ENCODE results near the gene MTCH2.
"Not testable (repeated sequence)": the region's sequence is repeated elsewhere in the genome, so short reads cannot be mapped to it uniquely, and the experiment has no call there.

MTCH2 gene

GRCh38 chr11:47642099-47642855 lies at the start of gene MTCH2:
Gene MTCH2, minus strand, starts transcription at chr11:47642559. Its CDS starts 94 bp downstream, at chr11:47642465.
- peak; percentile 97 to 99 for DNase-seq

GRCh38 chr11:47691979-47692378 lies 49.6 kb upstream of the MTCH2 start:
- no peak for DNase-seq

DNA sequence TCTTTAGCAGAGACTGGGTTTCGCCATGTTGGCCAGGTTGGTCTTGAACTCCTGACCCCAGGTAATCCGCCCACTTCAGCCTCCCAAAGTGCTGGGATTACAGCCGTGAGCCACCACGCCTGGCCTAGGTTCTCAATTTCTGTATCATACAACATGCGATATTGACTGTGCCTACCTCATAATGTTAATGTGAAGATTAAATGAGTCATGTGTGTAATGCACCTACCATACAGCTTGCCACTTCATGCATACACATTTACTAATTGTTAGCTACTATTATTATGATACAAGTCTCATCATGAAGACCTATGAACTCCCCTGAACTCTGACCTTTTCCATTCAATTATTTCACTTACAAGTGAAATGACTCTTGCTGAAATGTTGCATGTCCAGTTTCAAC lies 47.1 kb upstream of the MTCH2 start:
- DNase-seq, result no peak

GRCh38 chr11:47688991-47689390 lies 46.6 kb upstream of the MTCH2 start:
- no peak for DNase-seq

DNA sequence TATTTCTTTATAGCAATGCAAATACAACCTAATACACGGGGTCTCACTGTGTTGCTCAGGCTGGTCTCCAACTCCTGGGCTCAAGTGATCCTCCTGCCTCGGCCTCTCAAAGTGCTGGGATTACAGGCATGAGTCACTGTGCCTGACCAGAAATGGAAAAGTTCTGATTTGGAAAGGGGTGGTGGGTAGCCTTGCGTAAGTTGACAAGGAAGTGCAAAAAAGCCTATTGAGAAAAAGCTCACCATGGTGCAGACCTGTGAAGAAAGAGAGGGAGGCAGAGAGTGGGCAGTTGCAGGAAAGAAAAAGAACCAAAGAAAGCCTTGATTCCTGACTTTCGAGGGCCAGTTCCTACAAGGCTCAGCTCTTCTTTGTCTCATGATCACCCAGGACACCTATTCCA lies 45.8 kb upstream of the MTCH2 start:
- DNase-seq, result no peak

GRCh38 chr11:47686704-47687103 lies 44.3 kb upstream of the MTCH2 start:
- DNase-seq, result not testable (repeated sequence)

DNA sequence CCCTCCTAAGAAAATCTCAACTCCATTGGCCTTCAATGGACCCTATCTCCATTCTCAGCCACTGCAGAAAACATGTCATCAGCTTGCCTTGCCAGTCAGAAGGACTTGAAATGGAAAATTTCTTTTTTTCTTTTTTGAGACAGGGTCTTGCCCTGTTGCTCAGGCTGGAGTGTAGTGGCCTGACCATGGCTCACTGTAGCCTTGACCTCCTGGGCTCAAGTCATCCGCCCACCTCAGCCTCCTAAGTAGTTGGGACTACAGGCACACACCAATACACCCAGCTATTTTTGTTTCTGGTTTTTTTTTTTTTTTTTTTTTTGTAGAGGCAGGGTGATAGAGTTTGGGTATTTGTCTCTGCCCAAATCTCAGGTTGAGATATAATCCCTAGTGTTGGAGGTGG lies 43.8 kb upstream of the MTCH2 start:
- DNase-seq, result no peak

DNA sequence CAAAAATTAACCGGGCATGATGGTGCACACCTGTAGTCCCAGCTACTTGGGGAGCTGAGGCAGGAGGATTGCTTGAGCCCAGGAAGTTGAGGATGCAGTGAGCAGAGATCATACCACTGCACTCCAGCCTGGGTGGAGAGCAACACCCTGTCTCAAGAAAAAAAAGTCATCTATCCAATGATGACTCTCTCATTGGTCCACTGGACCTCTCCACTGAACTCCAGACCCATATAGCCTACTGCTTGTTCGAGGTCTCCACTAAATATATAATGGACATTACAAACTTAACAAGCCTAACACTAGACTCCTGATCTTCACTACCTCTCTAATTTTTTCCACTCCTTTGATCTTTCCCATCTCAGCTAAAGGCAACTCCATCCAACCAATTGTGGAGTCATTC lies 33.5 kb upstream of the MTCH2 start:
- DNase-seq, result no peak

DNA sequence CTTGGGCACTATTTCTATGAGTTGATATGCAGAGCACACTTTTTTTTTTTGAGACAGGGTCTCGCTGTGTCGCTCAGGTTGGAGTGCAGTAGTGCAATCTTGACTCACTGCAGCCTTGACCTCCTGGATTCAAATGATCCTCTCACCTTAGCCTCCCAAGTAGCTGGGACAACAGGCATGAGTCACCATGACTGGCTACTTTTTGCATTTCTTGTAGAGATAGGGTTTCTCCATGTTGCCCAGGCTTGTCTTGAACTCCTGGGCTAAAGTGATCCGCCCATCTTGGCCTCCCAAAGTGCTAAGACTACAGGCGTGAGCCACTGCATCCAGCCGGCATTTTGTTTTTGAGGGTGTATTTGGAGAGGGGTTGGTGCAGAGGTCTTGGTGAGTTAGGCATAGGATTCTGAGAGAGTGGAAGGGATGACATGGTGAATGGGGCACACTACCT lies 29.9 kb upstream of the MTCH2 start:
- DNase-seq, result no peak

DNA sequence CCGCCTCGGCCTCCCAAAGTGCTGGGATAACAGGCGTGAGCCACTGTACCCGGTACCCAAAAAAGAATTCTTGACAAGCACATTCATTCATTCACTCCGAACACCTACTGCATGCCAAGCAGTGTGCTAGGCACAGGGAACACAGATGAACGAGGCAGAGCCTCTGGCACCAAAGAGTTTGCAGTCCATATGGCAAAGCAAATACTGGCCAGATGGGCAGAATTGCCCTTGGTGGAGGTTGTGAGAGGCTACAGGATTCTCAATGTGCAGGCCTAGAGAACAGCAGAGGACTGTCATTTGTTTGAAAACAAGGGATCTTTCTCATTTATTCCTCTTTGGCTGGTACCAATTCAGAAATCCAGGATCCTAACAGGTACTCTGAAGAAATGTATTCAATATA lies 27.5 kb upstream of the MTCH2 start:
- no peak for DNase-seq

GRCh38 chr11:47668665-47669064 lies 26.3 kb upstream of the MTCH2 start:
- no peak for DNase-seq

GRCh38 chr11:47667555-47667954 lies 25.2 kb upstream of the MTCH2 start:
- DNase-seq, result no peak

GRCh38 chr11:47667135-47667534 lies 24.8 kb upstream of the MTCH2 start:
- no peak for DNase-seq

DNA sequence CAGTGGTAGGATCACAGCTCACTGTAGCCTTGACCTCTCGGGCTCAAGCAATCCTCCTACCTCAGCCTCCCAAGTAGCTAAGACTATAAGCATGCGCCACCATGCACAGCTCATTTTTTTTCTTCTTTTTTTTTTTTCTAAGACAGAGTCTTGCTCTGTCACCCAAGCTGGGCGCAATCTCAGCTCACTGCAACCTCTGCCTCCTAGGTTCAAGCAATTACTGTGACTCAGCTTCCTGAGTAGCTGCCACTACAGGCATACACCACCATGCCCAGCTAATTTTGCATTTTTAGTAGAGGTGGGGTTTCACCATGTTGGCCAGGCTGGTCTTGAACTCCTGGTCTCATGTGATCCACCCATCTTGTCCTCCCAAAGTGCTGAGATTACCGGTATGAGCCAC lies 22.6 kb upstream of the MTCH2 start:
- DNase-seq, result not testable (repeated sequence)

DNA sequence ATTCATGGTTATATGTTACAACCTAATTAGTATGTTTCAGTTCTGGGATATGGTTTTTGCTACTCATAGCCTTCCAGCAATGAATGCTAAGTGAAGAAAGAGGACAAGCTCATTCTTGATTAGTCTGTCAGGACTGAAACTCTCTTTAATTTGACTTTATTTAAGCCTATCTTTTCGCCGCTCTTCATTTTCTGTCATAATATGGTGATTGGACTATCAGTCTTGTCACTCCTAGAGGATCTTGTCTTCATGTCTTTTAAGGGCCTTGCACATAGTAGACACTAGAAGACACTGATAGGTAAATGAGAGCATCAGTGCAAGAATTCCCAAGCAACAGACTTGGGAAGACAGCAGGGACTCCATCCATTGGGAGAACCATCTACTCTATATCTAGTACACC lies 18.9 kb upstream of the MTCH2 start:
- DNase-seq, result no peak

DNA sequence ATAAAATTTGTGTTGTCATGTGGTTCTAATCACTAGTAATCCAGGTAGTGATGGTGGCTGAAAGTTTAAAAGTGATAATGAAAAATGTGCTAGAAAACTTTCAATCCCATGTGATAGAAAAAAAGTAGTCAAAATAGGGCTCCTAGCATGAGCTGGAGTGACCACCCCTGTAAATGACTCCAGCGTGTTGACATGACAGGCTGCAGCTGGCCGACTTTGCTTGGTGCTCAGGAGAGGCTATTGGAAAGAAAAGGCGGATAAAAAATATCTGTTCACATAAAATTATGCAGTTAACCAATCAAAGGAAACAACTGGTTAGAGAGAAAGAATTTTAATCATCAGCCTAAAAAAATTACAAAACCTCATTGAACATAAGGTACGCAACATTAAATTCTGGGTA lies 16.9 kb upstream of the MTCH2 start:
- no peak for DNase-seq

GRCh38 chr11:47656260-47656885 lies 14.0 kb upstream of the MTCH2 start:
- no peak for DNase-seq

DNA sequence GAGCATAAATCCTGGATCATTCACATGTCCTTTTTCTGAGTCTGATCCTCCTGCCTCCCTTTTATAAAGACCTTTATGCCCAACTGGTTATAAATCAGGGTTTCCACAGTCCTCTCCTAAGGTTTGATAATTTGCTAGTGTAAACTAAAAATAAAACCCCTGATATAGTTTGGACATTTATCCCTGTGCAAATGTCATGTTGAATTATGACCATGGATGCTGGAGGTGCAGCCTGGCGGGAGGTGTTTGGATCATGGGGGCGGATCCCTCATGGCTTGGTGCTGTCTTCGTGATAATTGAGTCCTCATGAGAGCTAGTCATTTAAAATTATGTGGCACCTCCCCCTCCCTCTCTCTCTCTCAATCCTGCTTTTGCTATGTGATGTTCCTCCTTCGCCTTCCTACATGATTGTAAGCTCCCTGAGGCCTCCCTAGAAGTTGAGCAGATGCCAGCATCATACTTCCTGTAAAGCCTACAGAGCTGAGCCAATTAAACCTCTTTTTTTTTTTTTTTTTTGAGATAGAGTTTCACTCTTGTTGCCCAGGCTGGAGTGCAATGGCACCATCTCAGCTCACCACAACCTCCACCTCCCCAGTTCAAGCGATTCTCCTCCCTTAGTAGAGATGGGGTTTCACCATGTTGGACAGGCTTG lies 9.6 kb upstream of the MTCH2 start:
- DNase-seq, result no peak

DNA sequence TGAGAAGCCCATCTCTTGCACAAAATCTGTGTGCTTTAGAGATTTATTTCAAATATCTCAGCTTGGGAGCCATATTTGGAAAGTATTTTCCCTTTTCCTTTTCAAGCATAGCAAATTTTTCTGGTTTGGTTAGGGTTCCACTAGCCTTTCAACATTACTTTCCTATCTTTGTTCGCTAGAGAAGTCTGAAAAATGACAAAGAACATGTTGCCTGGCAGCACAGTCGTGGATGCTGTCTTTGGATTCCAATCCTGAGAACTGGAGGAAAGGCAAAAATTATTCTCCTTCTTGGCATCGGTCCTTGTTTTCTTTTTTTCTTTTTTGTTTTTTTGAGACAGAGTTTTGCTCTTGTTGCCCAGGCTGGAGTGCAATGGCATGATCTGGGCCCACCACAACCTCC lies 6.9 kb upstream of the MTCH2 start:
- no peak for DNase-seq

DNA sequence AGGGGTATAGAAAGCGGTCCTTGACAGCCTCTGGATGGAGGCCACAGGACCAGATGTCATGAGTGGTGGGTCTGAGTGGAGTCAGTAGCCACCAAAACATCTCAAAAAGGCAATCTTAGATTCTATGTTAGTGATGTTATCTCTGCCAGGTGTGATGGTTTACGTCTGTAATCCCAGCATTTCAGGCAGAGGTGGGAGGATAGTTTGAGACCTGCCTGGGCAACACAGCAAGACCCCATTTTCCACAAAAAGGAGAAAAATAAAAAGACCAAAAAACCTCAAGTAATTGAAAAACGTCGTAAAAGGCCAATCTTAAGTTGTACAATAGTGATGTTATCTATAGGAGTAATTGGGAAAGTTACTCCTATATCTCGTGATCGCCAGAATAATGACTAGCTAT lies 3.7 kb upstream of the MTCH2 start:
- no peak for DNase-seq

DNA sequence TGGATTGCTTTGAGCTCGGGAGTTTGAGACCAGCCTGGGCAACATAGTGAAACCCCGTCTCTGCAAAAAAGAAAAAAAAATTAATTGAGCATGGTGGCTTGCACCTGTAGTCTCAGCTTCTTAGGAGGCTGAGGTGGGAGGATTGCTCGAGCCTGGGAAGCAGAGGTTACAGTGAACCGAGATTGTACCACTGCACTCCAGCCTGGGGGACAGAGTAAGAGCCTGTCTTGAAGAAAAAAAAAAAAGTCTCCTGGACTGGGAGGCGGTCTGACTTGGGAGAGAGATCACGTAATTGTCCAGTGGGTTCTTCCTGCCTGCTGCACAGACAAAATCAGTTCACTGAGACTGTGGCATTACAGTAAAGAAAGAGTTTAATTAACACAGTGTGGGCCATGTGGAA lies 3.1 kb upstream of the MTCH2 start:
- DNase-seq, result no peak

- peak; percentile 4 to 35 for DNase-seq
Measured at GRCh38 chr11:47641600-47642098, 710 bp downstream of the MTCH2 start.

DNA sequence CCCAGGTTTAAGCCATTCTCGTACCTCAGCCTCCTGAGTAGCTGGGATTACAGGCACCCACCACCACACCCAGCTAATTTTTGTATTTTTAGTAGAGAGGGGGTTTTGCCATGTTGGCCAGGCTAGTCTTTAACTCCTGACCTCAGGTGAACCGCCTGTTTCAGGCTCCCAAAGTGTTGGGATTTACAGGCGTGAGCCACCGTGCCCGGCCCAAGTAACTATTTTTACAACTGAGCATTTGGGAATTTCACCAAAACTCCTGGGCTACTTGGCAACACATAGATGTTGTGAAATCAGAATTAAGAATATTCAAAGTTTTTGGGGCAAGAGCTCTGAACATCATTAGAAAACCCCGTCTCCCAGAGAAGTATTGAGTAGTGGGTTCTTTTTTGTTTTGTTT lies 1.9 kb downstream of the MTCH2 start:
- DNase-seq, result not testable (repeated sequence)

GRCh38 chr11:47636331-47636730 lies 6.0 kb downstream of the MTCH2 start:
- not testable (repeated sequence) for DNase-seq
